B cell (primary cell): ENCODE data around the gene DPY19L1. TPM values are rescaled to one million over a fixed set of nuclear protein-coding genes. Genes with fewer than 3 reads are reported as not detected.

Experiments
- ATAC-seq: fragments of 200-7000 bp; cut with Tn5 transposase; one replicate; pipeline ENCODE4 v1.10.0; 2021; ENCODE audit warnings: low read depth, mild to moderate bottlenecking, moderate number of reproducible peaks, moderate library complexity
- CTCF ChIA-PET: fragments of 350-600 bp; sonication (Branson Sonifier 250); formaldehyde crosslinking; loops from one replicate; lab custom pipeline; 2021; ENCODE audit warnings: antibody characterized with exemption, inconsistent platforms; lab: Charles Lee
- POLR2A ChIA-PET: fragments of 350-600 bp; sonication (Branson Sonifier 250); formaldehyde crosslinking; loops from one replicate; lab custom pipeline; 2021; ENCODE audit warnings: antibody characterized with exemption; lab: Charles Lee
- DNase-seq: peaks from one replicate; pipeline ENCODE4 v3.0.0; 2013
- H2AFZ ChIP-seq: 2 replicates; pipeline ENCODE4 v1.6.1; 2012; ENCODE audit warnings: mild to moderate bottlenecking, low read depth, low read length; ENCODE audit not compliant: insufficient read depth, poor library complexity, severe bottlenecking
- H3K27ac ChIP-seq, 2 donors: 1 replicate in 1 of 2; 2 replicates in 1 of 2; pipeline ENCODE4 v1.5.1; 2012 to 2013; ENCODE audit warnings: low read length in 2 of 2, mild to moderate bottlenecking in 2 of 2, moderate library complexity in 1 of 2
- H3K27me3 ChIP-seq, 4 experiments: fragments of 200-600 bp in 1 of 4; sonication (generic) in 1 of 4; replicated peaks in 1 of 4; 1 replicate in 2 of 4; 2 replicates in 2 of 4; pipeline versions ENCODE4 v1.6.1 to v1.7.0; 2013 to 2016; ENCODE audit warnings: low read length in 3 of 4, mild to moderate bottlenecking in 2 of 4, mixed read lengths in 1 of 4, moderate library complexity in 1 of 4; ENCODE audit not compliant: insufficient read depth in 4 of 4, control insufficient read depth in 3 of 4; ENCODE audit errors: control extremely low read depth in 1 of 4
- H3K36me3 ChIP-seq, 2 experiments: replicated peaks in 1 of 2; 1 replicate in 1 of 2; 2 replicates in 1 of 2; pipeline versions ENCODE4 v1.6.1 to v1.7.1; 2013; ENCODE audit warnings: low read length in 1 of 2; ENCODE audit not compliant: insufficient read depth in 2 of 2, control insufficient read depth in 1 of 2; ENCODE audit errors: control extremely low read depth in 1 of 2, extremely low read depth in 1 of 2
- H3K4me1 ChIP-seq, 2 donors: fragments of 200-600 bp in 1 of 2; sonication (generic) in 1 of 2; 1 replicate in 1 of 2; 2 replicates in 1 of 2; pipeline versions ENCODE4 v1.5.1 to v1.6.1; 2013 to 2017; ENCODE audit warnings: low read length in 2 of 2; ENCODE audit not compliant: control insufficient read depth in 2 of 2, insufficient read depth in 2 of 2
- H3K4me2 ChIP-seq: replicated peaks from 2 replicates; pipeline ENCODE3; 2012; ENCODE audit warnings: mild to moderate bottlenecking, low read depth, low read length; ENCODE audit not compliant: poor library complexity, severe bottlenecking
- H3K4me3 ChIP-seq, 5 experiments: fragments of 200-600 bp in 1 of 5; sonication (generic) in 1 of 5; 1 replicate in 3 of 5; 2 replicates in 2 of 5; pipeline versions ENCODE4 v1.5.1 to v1.7.0; 2011 to 2016; ENCODE audit warnings: low read length in 4 of 5, mild to moderate bottlenecking in 4 of 5, low read depth in 2 of 5, control low read depth in 1 of 5, moderate library complexity in 1 of 5; ENCODE audit not compliant: insufficient read depth in 1 of 5; ENCODE audit errors: control extremely low read depth in 1 of 5, extremely low read depth in 1 of 5
- H3K79me2 ChIP-seq: fragments of 200-600 bp; sonication (generic); one replicate; pipeline ENCODE4 v1.6.0; 2016; ENCODE audit warnings: low read length; ENCODE audit not compliant: control insufficient read depth, insufficient read depth
- H3K9ac ChIP-seq: fragments of 200-600 bp; sonication (generic); 2 replicates; pipeline ENCODE4 v1.6.1; 2017; ENCODE audit warnings: mild to moderate bottlenecking, low read length, moderate library complexity
- H3K9me3 ChIP-seq, 3 donors: one replicate each; pipeline versions ENCODE4 v1.6.1 to v1.7.1; 2013; ENCODE audit warnings: low read length in 2 of 3; ENCODE audit not compliant: control insufficient read depth in 2 of 3, insufficient read depth in 1 of 3; ENCODE audit errors: control extremely low read depth in 1 of 3
- H4K20me1 ChIP-seq: 2 replicates; pipeline ENCODE4 v1.6.0; 2012; ENCODE audit warnings: mild to moderate bottlenecking, low read length; ENCODE audit not compliant: insufficient read depth, control insufficient read depth, poor library complexity, severe bottlenecking
- H3K27ac Mint-ChIP-seq: one replicate; pipeline ENCODE4 v1.8.0; 2021; ENCODE audit warnings: mixed read lengths
- H3K27me3 Mint-ChIP-seq: one replicate; pipeline ENCODE4 v1.8.0; 2021; ENCODE audit warnings: mixed read lengths
- H3K4me1 Mint-ChIP-seq: one replicate; pipeline ENCODE4 v1.8.0; 2021; ENCODE audit warnings: mixed read lengths
- H3K4me3 Mint-ChIP-seq: one replicate; pipeline ENCODE4 v1.8.0; 2021; ENCODE audit warnings: mixed read lengths
- H3K9me3 Mint-ChIP-seq: one replicate; pipeline ENCODE4 v1.8.0; 2022; ENCODE audit warnings: mixed read lengths; ENCODE audit not compliant: insufficient read depth
- EZH2 ChIP-seq: IDR thresholded peaks from 2 replicates; pipeline ENCODE4 v1.6.1; 2012; ENCODE audit warnings: borderline replicate concordance, low read depth, mild to moderate bottlenecking, moderate library complexity, low read length; ENCODE audit not compliant: insufficient read depth, poor library complexity, severe bottlenecking
- WGBS: methylation state at CpG from one replicate; pipeline ENCODE4 v1.1.5; 2013; ENCODE audit warnings: missing lambda C conversion rate; ENCODE audit not compliant: insufficient coverage; 5-methylcytosine and 5-hydroxymethylcytosine counted together
- intact Hi-C: fragments of 100-400 bp; cut with micrococcal nuclease; formaldehyde crosslinking; loops from one replicate; pipeline ENCODE4 v1.10.0; 2022
- polyA plus RNA-seq: library from polyadenylated mRNA; depleted of rRNA; stranded (reverse); fragments of >200 nt; gene quantifications from 2 replicates; pipeline ENCODE4 v1.2.3, GENCODE V29; 2012
- total RNA-seq, 2 donors: library from RNA; stranded (reverse); fragments of 120-200 nt in 1 of 2; gene quantifications; 1 replicate in 1 of 2; 2 replicates in 1 of 2; pipeline versions ENCODE4 v1.2.3 to v1.2.4, GENCODE V29; 2013 to 2022
- TF ChIP-seq, protein P1 (sequence below): fragments of 200-600 bp; IDR thresholded peaks from one replicate; pipeline ENCODE4 v1.8.0; 2022; ENCODE audit warnings: antibody characterized with exemption, mild to moderate bottlenecking

DPY19L1 gene
- total and polyA plus RNA-seq, 2 donors (not counting 1 experiment from before 2014, with no cell fraction given) = 2.0 to 13.0 TPM

DNA sequence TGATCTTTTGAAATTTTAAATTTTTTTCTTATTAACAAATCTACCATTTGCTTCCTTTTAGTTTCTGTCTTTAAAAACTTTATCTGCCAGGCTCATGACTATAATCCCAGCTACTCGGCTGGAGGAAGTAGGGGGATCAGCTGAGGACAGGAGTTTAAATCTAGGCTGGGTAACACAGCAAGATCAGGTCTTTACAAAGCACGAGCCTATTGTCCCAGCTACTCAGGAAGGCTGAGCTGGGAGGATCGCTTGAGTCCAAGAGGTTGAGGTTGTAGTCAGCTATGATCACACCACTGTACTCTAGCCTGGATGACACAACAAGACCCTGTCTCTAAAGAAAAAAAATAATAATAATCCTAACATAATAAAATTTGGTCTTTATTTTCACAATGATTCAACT, 17.5 kb downstream of the DPY19L1 start:
- Mint-ChIP-seq H3K4me3 (no peak overlapping the region), H3K9me3 (no peaks in the 10 kb centered on the region), H3K27me3 (no peaks in the 10 kb centered on the region), H3K27ac (no peak overlapping the region), H3K4me1 (peaks cover 3% of the 10 kb centered on the region)
- TF ChIP-seq, protein P1, sequence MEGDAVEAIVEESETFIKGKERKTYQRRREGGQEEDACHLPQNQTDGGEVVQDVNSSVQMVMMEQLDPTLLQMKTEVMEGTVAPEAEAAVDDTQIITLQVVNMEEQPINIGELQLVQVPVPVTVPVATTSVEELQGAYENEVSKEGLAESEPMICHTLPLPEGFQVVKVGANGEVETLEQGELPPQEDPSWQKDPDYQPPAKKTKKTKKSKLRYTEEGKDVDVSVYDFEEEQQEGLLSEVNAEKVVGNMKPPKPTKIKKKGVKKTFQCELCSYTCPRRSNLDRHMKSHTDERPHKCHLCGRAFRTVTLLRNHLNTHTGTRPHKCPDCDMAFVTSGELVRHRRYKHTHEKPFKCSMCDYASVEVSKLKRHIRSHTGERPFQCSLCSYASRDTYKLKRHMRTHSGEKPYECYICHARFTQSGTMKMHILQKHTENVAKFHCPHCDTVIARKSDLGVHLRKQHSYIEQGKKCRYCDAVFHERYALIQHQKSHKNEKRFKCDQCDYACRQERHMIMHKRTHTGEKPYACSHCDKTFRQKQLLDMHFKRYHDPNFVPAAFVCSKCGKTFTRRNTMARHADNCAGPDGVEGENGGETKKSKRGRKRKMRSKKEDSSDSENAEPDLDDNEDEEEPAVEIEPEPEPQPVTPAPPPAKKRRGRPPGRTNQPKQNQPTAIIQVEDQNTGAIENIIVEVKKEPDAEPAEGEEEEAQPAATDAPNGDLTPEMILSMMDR = no peak
- TF ChIP-seq EZH2 = no peak
- Histone ChIP-seq H3K4me2 (no peak overlapping the region), H3K79me2 (peaks cover 15% of the 10 kb centered on the region), H3K4me3 (no peak overlapping the region), H3K27ac (no peak overlapping the region), H3K27me3 (no peaks in the 10 kb centered on the region), H3K36me3 (peaks cover 0 to 9% of the 10 kb centered on the region in 2 experiments), H4K20me1 (peaks cover 6% of the 10 kb centered on the region), H3K4me1 (no peaks in the 10 kb centered on the region), H3K9me3 (no peaks in the 10 kb centered on the region), H2AFZ (no peak overlapping the region), H3K9ac (no peak overlapping the region)
- ATAC-seq (no peak), DNase-seq (no peak)
- intact Hi-C loops = no loop called here
- ChIA-PET CTCF (no interaction called here), POLR2A (no interaction called here)
- 80% methylated on average over 1 of the region's 3 CpGs for WGBS

DNA sequence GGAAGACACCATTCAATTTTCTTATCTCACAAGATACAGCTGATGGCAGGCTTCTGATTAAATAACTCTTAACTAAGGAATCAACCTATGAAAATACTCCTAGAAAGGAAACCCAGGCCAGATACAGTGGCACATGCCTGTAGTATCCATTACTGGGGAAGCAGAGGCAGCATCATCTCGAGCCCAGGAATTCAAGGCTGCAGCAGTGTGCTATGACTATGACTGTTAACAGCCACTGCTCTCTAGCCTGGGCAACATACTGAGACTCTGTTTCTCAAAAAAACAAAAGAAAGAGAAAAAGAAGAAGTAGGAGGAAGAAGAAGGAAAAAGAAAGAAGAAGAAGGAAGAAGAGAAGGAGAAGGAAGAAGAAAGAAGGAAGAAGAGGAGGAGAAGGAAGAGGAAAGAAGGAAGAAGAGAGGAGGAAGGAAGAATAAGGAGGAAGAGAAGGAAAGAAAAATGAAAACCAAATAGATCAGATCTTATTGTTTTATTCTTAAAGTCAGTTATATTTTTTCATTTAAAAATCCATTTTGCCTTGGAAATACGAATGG, 18.0 kb downstream of the DPY19L1 start:
- H3K27ac Mint-ChIP-seq = no peak overlapping the region
- H3K4me3 ChIP-seq = no peak overlapping the region
- H3K27me3 Mint-ChIP-seq = no peaks in the 10 kb centered on the region
- H3K9me3 Mint-ChIP-seq = no peaks in the 10 kb centered on the region
- no peaks in the 10 kb centered on the region for H3K9me3 ChIP-seq
- peaks cover 3% of the 10 kb centered on the region for H3K4me1 Mint-ChIP-seq
- H3K4me1 ChIP-seq = no peaks in the 10 kb centered on the region
- DNase-seq (no peak), ATAC-seq (no peak)
- H3K27me3 ChIP-seq = no peaks in the 10 kb centered on the region
- ChIA-PET CTCF (no interaction called here), POLR2A (no interaction called here)
- intact Hi-C loops = no loop called here
- H3K4me2 ChIP-seq = no peak overlapping the region
- H3K36me3 ChIP-seq = peaks cover 0 to 9% of the 10 kb centered on the region in 2 experiments
- H3K4me3 Mint-ChIP-seq = no peak overlapping the region
- WGBS = no CpG with 5 or more reads among the region's 2 CpGs
- TF ChIP-seq, protein P1 = no peak
- TF ChIP-seq EZH2 = no peak
- H3K27ac ChIP-seq = no peak overlapping the region
- peaks cover 10% of the 10 kb centered on the region for H3K79me2 ChIP-seq
- no peak overlapping the region for H2AFZ ChIP-seq
- H3K9ac ChIP-seq = no peak overlapping the region
- H4K20me1 ChIP-seq = peaks cover 6% of the 10 kb centered on the region
